Fibroblast of gingiva (primary cell): Measurements from ENCODE around the gene ZW10.

Experiments
- DNase-seq: peaks from one replicate; pipeline ENCODE4 v3.0.0-alpha.2; 2011; ENCODE audit warnings: low read depth

Gene ZW10

DNA sequence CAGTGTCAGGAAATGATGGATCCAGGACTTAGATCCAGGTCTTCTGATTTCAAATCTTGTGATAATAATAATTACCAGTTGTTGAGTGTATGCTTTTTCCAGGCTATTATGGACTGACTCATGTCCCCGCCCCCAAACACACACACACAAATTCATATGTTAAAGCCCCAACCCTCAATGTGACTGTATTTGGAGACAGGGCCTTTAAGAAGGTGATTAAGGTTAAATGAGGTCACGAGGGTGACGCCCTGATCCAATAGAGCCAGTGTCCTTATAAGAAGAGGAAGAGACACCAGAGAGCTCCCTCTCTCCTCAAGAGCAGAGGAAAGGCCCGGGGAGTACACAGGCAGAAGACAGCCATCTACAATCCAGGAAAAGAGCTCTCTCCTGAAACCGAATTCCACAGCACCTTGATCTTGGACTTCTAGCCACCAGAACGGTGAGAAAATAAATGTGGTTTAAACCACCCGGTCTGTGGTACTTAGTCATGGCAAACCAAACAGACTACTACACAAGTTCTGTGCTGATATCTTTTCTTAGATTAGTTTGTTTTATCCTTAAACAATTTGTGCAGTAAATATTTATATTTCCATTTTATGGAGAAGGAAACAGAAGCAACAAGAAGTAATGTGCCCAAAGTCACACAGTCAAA is 75.6 kb downstream of the ZW10 start:
- no peak for DNase-seq

DNA sequence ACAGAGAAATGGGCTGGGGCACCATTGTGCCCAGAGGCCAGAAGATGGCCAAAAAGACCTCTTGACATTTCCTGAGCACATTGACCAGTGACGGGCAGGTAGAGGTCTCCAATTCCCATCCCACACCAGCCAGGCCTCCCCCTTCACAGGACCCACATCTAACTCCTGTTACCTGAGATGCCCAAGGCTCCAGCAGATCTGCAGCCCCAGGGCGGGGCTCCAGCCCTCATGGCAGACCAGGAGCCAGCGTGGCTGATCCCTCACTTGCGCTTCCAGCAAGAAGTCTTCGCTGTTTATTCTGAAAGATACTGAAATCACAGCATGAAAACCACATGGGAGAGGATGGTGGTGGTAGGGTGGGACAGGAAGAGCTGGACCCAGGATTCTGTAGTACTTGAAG is 76.4 kb downstream of the ZW10 start:
- DNase-seq: no peak

DNA sequence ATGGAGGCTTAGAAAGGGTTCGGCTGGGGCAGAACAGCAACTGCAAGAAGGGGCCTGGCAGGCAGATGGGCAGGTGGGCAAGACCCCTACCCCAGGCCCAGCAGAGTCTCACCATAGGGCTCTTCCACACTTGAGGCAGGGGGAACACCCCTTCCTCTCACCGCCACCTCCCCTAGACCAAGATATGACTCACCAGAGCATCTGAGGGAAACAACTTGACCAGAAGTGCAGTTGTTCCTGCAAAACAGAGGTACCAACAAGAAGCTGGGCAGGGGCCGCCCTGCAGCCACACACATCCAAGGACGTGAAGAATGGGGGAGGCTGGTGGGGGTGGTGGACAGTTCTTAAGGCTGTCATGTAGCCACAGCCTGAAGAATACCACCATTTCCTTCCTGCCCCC is 78.3 kb downstream of the ZW10 start:
- DNase-seq: no peak

GRCh38 chr11:113694390-113694789 is 79.1 kb downstream of the ZW10 start:
- DNase-seq: no peak

GRCh38 chr11:113693030-113693429 is 80.5 kb downstream of the ZW10 start:
- no peak for DNase-seq

DNA sequence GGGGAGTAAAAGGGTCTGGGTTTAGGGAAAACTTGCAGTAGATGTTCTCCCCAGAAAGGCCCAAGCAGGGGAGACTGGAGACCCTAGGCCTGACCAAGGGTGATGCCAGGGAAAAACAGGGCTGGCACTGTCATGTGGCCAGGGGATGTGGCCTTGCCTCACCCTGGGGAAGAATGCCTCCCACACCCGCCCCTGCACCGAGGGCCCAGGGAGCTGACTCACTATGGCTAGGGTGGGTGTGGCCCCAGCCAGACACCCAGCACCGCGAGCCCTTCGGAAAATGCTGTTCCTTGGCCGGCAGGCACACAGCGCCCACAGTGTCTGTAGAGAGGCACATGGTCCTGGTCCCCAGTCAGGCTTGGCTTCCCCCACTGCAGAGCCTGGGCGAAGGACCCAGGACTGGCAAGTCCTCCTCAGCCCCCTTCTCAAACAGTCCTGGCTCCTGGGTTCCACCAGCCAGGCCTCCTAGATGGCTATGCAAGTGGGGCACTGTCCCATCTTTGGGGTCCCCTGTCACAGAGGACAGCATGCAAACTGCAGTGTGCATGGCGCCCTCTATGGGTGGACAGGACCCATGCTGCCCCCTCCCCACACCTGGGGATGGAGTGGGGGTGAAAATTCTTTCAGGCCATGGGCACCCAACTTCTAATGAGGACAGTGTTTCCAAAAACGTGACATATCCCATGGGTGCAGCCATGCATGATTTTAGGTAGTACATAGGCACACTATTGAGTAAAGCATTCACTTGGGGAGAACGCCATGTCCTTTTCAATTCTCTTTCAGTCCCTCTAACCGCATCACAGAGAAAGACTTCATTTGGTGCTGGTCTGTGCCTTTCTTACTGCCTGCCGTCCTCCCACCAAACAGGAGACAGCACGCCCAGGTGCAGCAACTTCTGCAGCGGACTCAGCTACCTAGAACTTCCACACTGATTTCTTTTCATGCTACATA is 82.6 kb downstream of the ZW10 start:
- peak; percentile 20 for DNase-seq

GRCh38 chr11:113689768-113690618 is 83.5 kb downstream of the ZW10 start:
- DNase-seq: no peak

- no peak for DNase-seq
These were observed 87.7 kb downstream of the ZW10 start for GRCh38 chr11:113685654-113686359.

- no peak for DNase-seq
These were observed 89.0 kb downstream of the ZW10 start for GRCh38 chr11:113684496-113684895.

GRCh38 chr11:113683481-113684046 is 89.9 kb downstream of the ZW10 start:
- DNase-seq: no peak
